Left lung (tissue), 10 donors: ENCODE data around the gene TMCC1. TPM values are rescaled to one million over a fixed set of nuclear protein-coding genes. Genes with fewer than 3 reads are reported as not detected.

ENCODE experiments used
- ATAC-seq: fragments of 200-7000 bp; cut with Tn5 transposase; one replicate; pipeline ENCODE4 v1.9.1; 2020; ENCODE audit warnings: moderate library complexity
- DNase-seq, 4 donors: peaks; one replicate each; pipeline ENCODE4 v3.0.0-alpha.2; 2013 to 2020
- H3K27ac ChIP-seq, 2 donors: fragments of 200-600 bp; sonication (generic) in 1 of 2; one replicate each; pipeline versions ENCODE4 v1.5.0 to v1.8.0; 2020 to 2021
- H3K27me3 ChIP-seq, 2 donors: fragments of 200-600 bp; sonication (generic) in 1 of 2; one replicate each; pipeline versions ENCODE4 v1.5.0 to v1.8.0; 2020 to 2021
- H3K36me3 ChIP-seq, 2 donors: fragments of 200-600 bp; sonication (generic) in 1 of 2; one replicate each; pipeline versions ENCODE4 v1.5.0 to v1.8.0; 2020 to 2021
- H3K4me1 ChIP-seq, 2 donors: fragments of 200-600 bp; one replicate each; pipeline ENCODE4 v1.8.0; 2021
- H3K4me3 ChIP-seq, 2 donors: fragments of 200-600 bp; sonication (generic) in 1 of 2; one replicate each; pipeline versions ENCODE4 v1.5.0 to v1.8.0; 2020 to 2021; ENCODE audit warnings: mild to moderate bottlenecking in 1 of 2
- H3K9me3 ChIP-seq, 2 donors: fragments of 200-600 bp; sonication (generic) in 1 of 2; one replicate each; pipeline versions ENCODE4 v1.5.0 to v1.8.0; 2020 to 2021
- CTCF ChIP-seq, 2 donors: fragments of 200-600 bp; sonication (generic) in 1 of 2; IDR thresholded peaks; one replicate each; pipeline versions ENCODE4 v1.5.0 to v1.8.0; 2021; ENCODE audit warnings: antibody characterized with exemption in 2 of 2
- intact Hi-C, 2 donors: fragments of 100-400 bp; cut with DNase I; formaldehyde crosslinking; loops; one replicate each; pipeline versions ENCODE4 v1.11.2 to v1.14.2; 2022
- polyA plus RNA-seq, 6 donors: library from polyadenylated mRNA; unstranded; fragments of 120-200 nt; gene quantifications; one replicate each; pipeline ENCODE4 v1.2.1, GENCODE V29; 2013; ENCODE audit not compliant: insufficient read length in 6 of 6
- total RNA-seq, 2 donors: library from RNA; stranded (reverse); fragmentation: NEBNext Ultra II Directional; extraction: Animal tissue kit (Norgen Biotek cat#: 25700); gene quantifications; one replicate each; pipeline ENCODE4 v1.2.1, GENCODE V29; 2021
- donor health status: DM: no; HTN: yes; CAD: no.
- donor health status: DM: no; HTN: no; CAD: no.

Gene TMCC1
- total and polyA plus RNA-seq, 8 donors: 24.4 to 38.8 (median 27.4) TPM

- peak in 2 of 4 donors; percentile 26 to 73 for DNase-seq
- H3K9me3 ChIP-seq: no peaks in the 10 kb centered on the region
- TF ChIP-seq CTCF (IDR thresholded peaks at IDR 0.05): no peak
- no peaks in the 10 kb centered on the region for H3K36me3 ChIP-seq
- H3K27ac ChIP-seq: peak overlapping the region; percentile 72 to 78
- no peak overlapping the region for H3K4me3 ChIP-seq
- no peaks in the 10 kb centered on the region for H3K27me3 ChIP-seq
- peak; percentile 45 for ATAC-seq
- peaks cover 23 to 82% of the 10 kb centered on the region in 2 donors for H3K4me1 ChIP-seq
- intact Hi-C loops: no loop called here
These were observed 276.8 kb downstream of the TMCC1 start for GRCh38 chr3:129616713-129617112.

GRCh38 chr3:129616291-129616690 lies 277.2 kb downstream of the TMCC1 start:
- H3K36me3 ChIP-seq: no peaks in the 10 kb centered on the region
- H3K4me1 ChIP-seq: peaks cover 28 to 81% of the 10 kb centered on the region in 2 donors
- H3K27ac ChIP-seq: peak overlapping the region; percentile 72 to 78
- intact Hi-C loops: no loop called here
- no peak for ATAC-seq
- H3K4me3 ChIP-seq: no peak overlapping the region
- TF ChIP-seq CTCF (IDR thresholded peaks at IDR 0.05): no peak
- no peaks in the 10 kb centered on the region for H3K9me3 ChIP-seq
- H3K27me3 ChIP-seq: no peaks in the 10 kb centered on the region
- peak in 2 of 4 donors; percentile 34 to 60 for DNase-seq

GRCh38 chr3:129615751-129616281 lies 277.7 kb downstream of the TMCC1 start:
- Histone ChIP-seq H3K9me3 (no peaks in the 10 kb centered on the region), H3K27ac (peak overlapping the region; percentile 72 to 78), H3K27me3 (no peaks in the 10 kb centered on the region), H3K36me3 (no peaks in the 10 kb centered on the region), H3K4me3 (no peak overlapping the region), H3K4me1 (peaks cover 29 to 79% of the 10 kb centered on the region in 2 donors)
- intact Hi-C loops: no loop called here
- DNase-seq: peak in 2 of 4 donors; percentile 62 to 81
- no peak for TF ChIP-seq CTCF (IDR thresholded peaks at IDR 0.05)
- ATAC-seq: peak; percentile 60

GRCh38 chr3:129614927-129615363 lies 278.6 kb downstream of the TMCC1 start:
- peak overlapping the region; percentile 70 to 78 for H3K27ac ChIP-seq
- intact Hi-C loops: no loop called here
- no peaks in the 10 kb centered on the region for H3K27me3 ChIP-seq
- no peak overlapping the region for H3K4me3 ChIP-seq
- H3K4me1 ChIP-seq: peaks cover 31 to 82% of the 10 kb centered on the region in 2 donors
- no peaks in the 10 kb centered on the region for H3K9me3 ChIP-seq
- H3K36me3 ChIP-seq: no peaks in the 10 kb centered on the region
- no peak for TF ChIP-seq CTCF (IDR thresholded peaks at IDR 0.05)
- ATAC-seq (peak; percentile 56), DNase-seq (peak in 2 of 4 donors; percentile 74 to 78)

- Histone ChIP-seq H3K9me3 (no peaks in the 10 kb centered on the region), H3K27ac (peak overlapping the region; percentile 70 to 78), H3K4me1 (peaks cover 34 to 81% of the 10 kb centered on the region in 2 donors), H3K4me3 (no peak overlapping the region), H3K27me3 (no peaks in the 10 kb centered on the region), H3K36me3 (no peaks in the 10 kb centered on the region)
- DNase-seq (peak in 2 of 4 donors; percentile 34 to 61), ATAC-seq (no peak)
- TF ChIP-seq CTCF (IDR thresholded peaks at IDR 0.05): no peak
- intact Hi-C loops: no loop called here
These were observed 279.1 kb downstream of the TMCC1 start for GRCh38 chr3:129614435-129614834.
